Lung (tissue), 12 donors: ENCODE measurements around the gene PREPL. TPM values are rescaled to one million over a fixed set of nuclear protein-coding genes. Genes with fewer than 3 reads are reported as not detected.
"Not testable (repeated sequence)": the region's sequence is repeated elsewhere in the genome, so short reads cannot be mapped to it uniquely, and the experiment has no call there.

Experiments used
- ATAC-seq: fragments of 200-7000 bp; cut with Tn5 transposase; one replicate; pipeline ENCODE4 v1.9.1; 2020; ENCODE audit warnings: moderate number of reproducible peaks; ENCODE audit not compliant: insufficient read depth, low FRiP score
- DNase-seq, 3 donors: peaks; one replicate each; pipeline ENCODE4 v3.0.0-alpha.2; 2013 to 2017
- H3K27ac ChIP-seq, 2 donors: one replicate each; pipeline ENCODE4 v1.5.1; 2013; ENCODE audit warnings: mild to moderate bottlenecking in 2 of 2, moderate library complexity in 2 of 2, control low read depth in 1 of 2, inconsistent platforms in 1 of 2, low read depth in 1 of 2, low read length in 1 of 2
- H3K27me3 ChIP-seq, 3 donors: one replicate each; pipeline ENCODE4 v1.5.1; 2013; ENCODE audit warnings: low read length in 2 of 3; ENCODE audit not compliant: control insufficient read depth in 3 of 3, insufficient read depth in 3 of 3
- H3K36me3 ChIP-seq, 4 donors: one replicate each; pipeline ENCODE4 v1.5.1; 2013; ENCODE audit warnings: low read length in 4 of 4, mild to moderate bottlenecking in 1 of 4, moderate library complexity in 1 of 4; ENCODE audit not compliant: control insufficient read depth in 4 of 4, insufficient read depth in 4 of 4
- H3K4me1 ChIP-seq, 5 donors: one replicate each; pipeline ENCODE4 v1.5.1; 2013; ENCODE audit warnings: low read length in 5 of 5, mild to moderate bottlenecking in 2 of 5, moderate library complexity in 1 of 5; ENCODE audit not compliant: control insufficient read depth in 5 of 5, insufficient read depth in 5 of 5
- H3K4me3 ChIP-seq: one replicate; pipeline ENCODE4 v1.5.1; 2013; ENCODE audit warnings: mild to moderate bottlenecking, control low read depth, moderate library complexity
- H3K9ac ChIP-seq, 2 donors: one replicate each; pipeline ENCODE4 v1.5.1; 2013; ENCODE audit warnings: low read length in 2 of 2, control low read depth in 1 of 2; ENCODE audit not compliant: insufficient read depth in 1 of 2
- H3K9me3 ChIP-seq, 4 donors: one replicate each; pipeline ENCODE4 v1.5.1; 2013; ENCODE audit warnings: low read length in 3 of 4, mild to moderate bottlenecking in 1 of 4, moderate library complexity in 1 of 4; ENCODE audit not compliant: control insufficient read depth in 4 of 4, insufficient read depth in 3 of 4
- CTCF ChIP-seq: IDR thresholded peaks from 2 replicates; pipeline ENCODE4 v1.5.1; 2012; ENCODE audit warnings: mild to moderate bottlenecking; ENCODE audit errors: control extremely low read depth, extremely low read depth
- WGBS, 2 donors: extraction: QIAGEN DNeasy Blood & Tissue Kit; methylation state at CpG; one replicate each; pipeline ENCODE4 v1.1.7; 2013; 5-methylcytosine and 5-hydroxymethylcytosine counted together
- polyA plus RNA-seq, 2 donors: library from polyadenylated mRNA; stranded (reverse); fragments of 200-250 nt; gene quantifications; one replicate each; pipeline ENCODE4 v1.2.1, GENCODE V29; 2013
- total RNA-seq, 2 donors: library from RNA; depleted of rRNA in 1 of 2; stranded (reverse); fragments of >200 nt in 1 of 2; gene quantifications; one replicate each; pipeline ENCODE4 v1.2.1, GENCODE V29; 2014 to 2021
- donor health status: control.
- donor health status: control.
- donor health status: Bipolar disorder and iron deficiency.
- donor health status: healthy.
- donor health status: DM: yes; HTN: yes; CAD: no.

PREPL gene
- total and polyA plus RNA-seq, 4 donors = 8.3 to 101 (median 28.4) TPM

- DNase-seq = no peak
- Histone ChIP-seq H3K4me1 (no peaks in the 10 kb centered on the region), H3K27me3 (no peaks in the 10 kb centered on the region), H3K27ac (no peak overlapping the region), H3K36me3 (no peaks in the 10 kb centered on the region), H3K9me3 (no peaks in the 10 kb centered on the region), H3K4me3 (no peak overlapping the region), H3K9ac (no peak overlapping the region)
- no peak for ATAC-seq
- WGBS, 2 donors = 58 to 70% methylated on average over 7 of the region's 7 CpGs
- TF ChIP-seq CTCF = no peak
Observed at GRCh38 chr2:44397447-44398175, 36.3 kb upstream of the PREPL start.

- H3K4me3 ChIP-seq = no peak overlapping the region
- H3K4me1 ChIP-seq = no peaks in the 10 kb centered on the region
- H3K27me3 ChIP-seq = no peaks in the 10 kb centered on the region
- H3K36me3 ChIP-seq = no peaks in the 10 kb centered on the region
- no peaks in the 10 kb centered on the region for H3K9me3 ChIP-seq
- DNase-seq = peak; percentile 40 to 62 (median 62)
- H3K27ac ChIP-seq = no peak overlapping the region
- WGBS, 2 donors = 64 to 66% methylated on average over 3 of the region's 3 CpGs
- no peak for ATAC-seq
- H3K9ac ChIP-seq = no peak overlapping the region
- TF ChIP-seq CTCF = no peak
Observed at GRCh38 chr2:44392338-44392943, 31.1 kb upstream of the PREPL start.

- no peak for TF ChIP-seq CTCF
- H3K27ac ChIP-seq = no peak overlapping the region
Observed at GRCh38 chr2:44389895-44390294, 28.6 kb upstream of the PREPL start.

GRCh38 chr2:44388877-44389276, 27.6 kb upstream of the PREPL start:
- no peak for ATAC-seq
- no peak for TF ChIP-seq CTCF
- Histone ChIP-seq H3K9me3 (no peaks in the 10 kb centered on the region), H3K4me1 (no peaks in the 10 kb centered on the region), H3K4me3 (no peak overlapping the region), H3K27ac (no peak overlapping the region), H3K36me3 (no peaks in the 10 kb centered on the region), H3K9ac (no peak overlapping the region), H3K27me3 (no peaks in the 10 kb centered on the region)
- WGBS, 2 donors = 69 to 82% methylated on average over 4 of the region's 4 CpGs
- no peak for DNase-seq

More at GRCh38 chr2:44389895-44390294, 28.6 kb upstream of the PREPL start:
- Histone ChIP-seq H3K4me3 (no peak overlapping the region), H3K4me1 (no peaks in the 10 kb centered on the region), H3K27me3 (no peaks in the 10 kb centered on the region), H3K9ac (no peak overlapping the region), H3K9me3 (no peaks in the 10 kb centered on the region), H3K36me3 (no peaks in the 10 kb centered on the region)
- ATAC-seq (no peak), DNase-seq (no peak)
- WGBS, 2 donors = 83 to 88% methylated on average over 1 of the region's 1 CpG

GRCh38 chr2:44385226-44385625, 23.9 kb upstream of the PREPL start:
- 64 to 68% methylated on average over 2 of the region's 2 CpGs for WGBS, 2 donors
- H3K27me3 ChIP-seq, H3K9ac ChIP-seq, H3K36me3 ChIP-seq, H3K4me3 ChIP-seq, DNase-seq, H3K9me3 ChIP-seq, H3K4me1 ChIP-seq, ATAC-seq, H3K27ac ChIP-seq: not testable (repeated sequence)
